IPS DF 6.9 (cell line): ENCODE measurements around the gene ALOXE3.
A peak's percentile ranks its signal among the peaks of the same experiment; 100 is the strongest.

Source experiments
- DNase-seq: peaks from one replicate; pipeline ENCODE4 v3.0.0-alpha.2; 2013; ENCODE audit warnings: low read depth, low spot score
- H3K27ac ChIP-seq: one replicate; pipeline ENCODE4 v1.5.1; 2013; ENCODE audit warnings: low read length, control low read depth
- H3K27me3 ChIP-seq: 2 replicates; pipeline ENCODE4 v1.6.1; 2013; ENCODE audit warnings: mild to moderate bottlenecking, low read length; ENCODE audit not compliant: control insufficient read depth, insufficient read depth
- H3K36me3 ChIP-seq: 2 replicates; pipeline ENCODE4 v1.6.1; 2013; ENCODE audit warnings: low read length; ENCODE audit not compliant: control insufficient read depth, insufficient read depth
- H3K4me1 ChIP-seq: 2 replicates; pipeline ENCODE4 v1.6.1; 2013; ENCODE audit warnings: low read length; ENCODE audit not compliant: control insufficient read depth, insufficient read depth
- H3K4me3 ChIP-seq: 2 replicates; pipeline ENCODE4 v1.5.1; 2013; ENCODE audit warnings: mild to moderate bottlenecking, low read length
- H3K9me3 ChIP-seq: 2 replicates; pipeline ENCODE4 v1.6.1; 2013; ENCODE audit warnings: low read length, inconsistent platforms; ENCODE audit not compliant: control insufficient read depth, insufficient read depth
- WGBS: extraction: QIAGEN DNeasy Blood & Tissue Kit; methylation state at CpG from one replicate; pipeline ENCODE4 v1.1.7; 2013; ENCODE audit warnings: mixed read lengths, missing lambda C conversion rate; ENCODE audit not compliant: insufficient read length, insufficient coverage; 5-methylcytosine and 5-hydroxymethylcytosine counted together

ALOXE3 gene

GRCh38 chr17:8071496-8071895 is 46.8 kb downstream of the ALOXE3 start:
- Histone ChIP-seq H3K4me1 (peaks cover 5% of the 10 kb centered on the region; the same call in 1 of the 2 replicates), H3K27me3 (peaks cover 42% of the 10 kb centered on the region), H3K27ac (no peak overlapping the region), H3K4me3 (no peak overlapping the region), H3K36me3 (no peaks in the 10 kb centered on the region), H3K9me3 (no peaks in the 10 kb centered on the region)
- no CpG with 5 or more reads among the region's 12 CpGs for WGBS
- DNase-seq: no peak

DNA sequence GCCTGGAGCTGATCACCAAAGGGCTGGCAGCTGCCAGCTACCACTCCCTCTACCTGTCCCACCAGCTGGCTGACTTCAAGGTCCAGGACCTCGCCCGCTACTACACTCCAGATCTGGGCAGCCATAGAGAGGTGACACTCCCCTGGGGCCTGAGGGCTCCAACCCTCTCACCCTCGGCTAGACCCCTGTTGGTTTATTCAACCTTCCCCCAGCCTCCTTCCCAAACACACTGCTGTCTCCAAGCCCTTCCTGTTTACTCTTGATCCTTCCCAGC is 48.8 kb downstream of the ALOXE3 start:
- no CpG with 5 or more reads among the region's 3 CpGs for WGBS
- H3K4me1 ChIP-seq: peaks cover 7% of the 10 kb centered on the region
- peaks cover 33% of the 10 kb centered on the region for H3K27me3 ChIP-seq
- DNase-seq: no peak
- no peak overlapping the region for H3K4me3 ChIP-seq
- no peaks in the 10 kb centered on the region for H3K9me3 ChIP-seq
- H3K27ac ChIP-seq: no peak overlapping the region
- H3K36me3 ChIP-seq: no peaks in the 10 kb centered on the region

- Histone ChIP-seq H3K27me3 (peaks cover 28% of the 10 kb centered on the region), H3K27ac (no peak overlapping the region), H3K9me3 (no peaks in the 10 kb centered on the region), H3K4me1 (peaks cover 10% of the 10 kb centered on the region), H3K4me3 (no peak overlapping the region), H3K36me3 (no peaks in the 10 kb centered on the region)
- WGBS: no CpG with 5 or more reads among the region's 9 CpGs
- DNase-seq: no peak
These were observed 49.4 kb downstream of the ALOXE3 start for GRCh38 chr17:8068736-8069586.

- WGBS: no CpG with 5 or more reads among the region's 4 CpGs
- Histone ChIP-seq H3K4me1 (peaks cover 8% of the 10 kb centered on the region), H3K36me3 (no peaks in the 10 kb centered on the region), H3K4me3 (no peak overlapping the region), H3K27me3 (peaks cover 22% of the 10 kb centered on the region), H3K27ac (no peak overlapping the region), H3K9me3 (no peaks in the 10 kb centered on the region)
- no peak for DNase-seq
These were observed 50.5 kb downstream of the ALOXE3 start for GRCh38 chr17:8067806-8068205.

DNA sequence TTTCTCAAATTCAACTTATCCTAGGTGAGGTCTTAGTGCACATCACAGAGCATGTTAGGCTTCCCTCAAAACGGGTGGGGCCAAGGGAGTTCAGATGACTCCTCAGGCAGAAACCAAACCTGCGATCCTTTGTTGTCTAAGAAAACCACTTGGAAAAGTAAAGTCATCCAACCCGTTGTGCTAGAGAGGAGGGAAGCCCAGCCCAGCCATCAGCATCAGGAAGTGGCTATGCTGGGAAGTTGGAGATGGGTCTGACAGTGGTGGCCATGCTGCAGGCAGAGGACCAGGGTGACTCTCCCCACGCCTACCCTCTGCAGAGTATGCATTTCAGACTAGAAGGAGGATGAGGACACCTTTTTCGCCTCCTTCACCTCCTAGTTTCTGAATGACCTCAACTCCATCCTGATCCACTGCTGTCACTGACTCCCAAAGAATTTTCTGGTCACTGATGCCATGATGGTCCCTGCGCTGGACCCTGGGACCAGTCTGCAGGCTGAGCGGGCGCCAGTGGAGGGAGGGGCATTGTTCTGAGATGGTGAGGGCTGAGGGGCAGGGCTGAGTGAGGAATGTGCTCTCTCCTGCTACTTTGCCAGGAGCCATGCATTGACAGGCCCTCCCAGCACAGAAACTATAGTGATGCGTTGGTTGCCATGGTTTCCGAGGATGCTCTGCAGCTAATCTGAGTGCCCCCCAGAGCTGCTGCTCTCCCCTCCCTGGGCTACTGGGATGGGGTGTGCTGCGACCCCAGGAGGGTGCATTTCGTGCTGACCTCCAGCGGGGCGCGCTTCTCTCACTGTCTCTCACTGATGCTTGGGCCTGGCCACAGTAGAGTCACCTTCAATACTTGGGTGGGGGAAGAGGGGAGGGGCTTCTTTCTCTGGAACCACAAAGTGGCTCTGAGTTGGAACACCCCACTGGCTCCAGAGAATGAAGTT is 51.2 kb downstream of the ALOXE3 start:
- Histone ChIP-seq H3K36me3 (no peaks in the 10 kb centered on the region), H3K9me3 (no peaks in the 10 kb centered on the region), H3K4me1 (peaks cover 8% of the 10 kb centered on the region), H3K4me3 (no peak overlapping the region), H3K27me3 (peaks cover 16% of the 10 kb centered on the region), H3K27ac (no peak overlapping the region)
- WGBS: no CpG with 5 or more reads among the region's 15 CpGs
- DNase-seq: no peak

DNA sequence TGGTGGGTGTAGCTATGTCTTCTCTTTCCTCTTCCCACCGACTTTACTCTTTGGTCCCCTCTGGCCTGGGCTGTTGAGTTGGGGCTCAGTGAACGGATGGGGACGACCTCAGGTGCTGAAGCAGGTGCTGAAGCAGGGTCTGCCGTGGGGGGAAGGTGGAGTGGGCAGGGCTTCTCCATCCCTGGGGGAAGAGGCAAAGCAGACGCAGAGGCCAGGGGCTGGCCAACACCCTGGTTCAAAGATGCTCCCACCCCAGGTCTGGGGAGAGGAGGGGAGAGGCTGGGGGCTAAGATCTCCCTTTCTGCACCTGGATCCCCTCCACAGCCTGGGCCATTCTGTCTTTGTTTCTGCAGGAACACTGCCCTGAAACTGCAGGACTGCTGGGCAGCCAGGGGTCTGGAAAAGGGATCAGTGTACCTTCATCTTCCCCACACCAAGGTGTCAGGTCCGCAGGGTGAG is 53.7 kb downstream of the ALOXE3 start:
- no peak overlapping the region for H3K27ac ChIP-seq

GRCh38 chr17:8063761-8064534 is 54.4 kb downstream of the ALOXE3 start:
- Histone ChIP-seq H3K27ac (no peak overlapping the region), H3K27me3 (peaks cover 4% of the 10 kb centered on the region; the same call in 1 of the 2 replicates), H3K36me3 (no peaks in the 10 kb centered on the region), H3K4me3 (peak overlapping the region; percentile 32; the same call in 1 of the 2 replicates), H3K9me3 (no peaks in the 10 kb centered on the region), H3K4me1 (peaks cover 8% of the 10 kb centered on the region)
- DNase-seq: no peak
- WGBS: no CpG with 5 or more reads among the region's 28 CpGs

More for the DNA sequence above, 53.7 kb downstream of the ALOXE3 start:
- Histone ChIP-seq H3K4me3 (no peak overlapping the region; the same call in 1 of the 2 replicates), H3K4me1 (peaks cover 8% of the 10 kb centered on the region), H3K9me3 (no peaks in the 10 kb centered on the region), H3K27me3 (peaks cover 4% of the 10 kb centered on the region; the same call in 1 of the 2 replicates), H3K36me3 (no peaks in the 10 kb centered on the region)
- no CpG with 5 or more reads among the region's 6 CpGs for WGBS
- DNase-seq: no peak

GRCh38 chr17:8062807-8063483 is 55.4 kb downstream of the ALOXE3 start:
- Histone ChIP-seq H3K27ac (no peak overlapping the region), H3K27me3 (peaks cover 4% of the 10 kb centered on the region; the same call in 1 of the 2 replicates), H3K4me1 (peaks cover 8% of the 10 kb centered on the region), H3K9me3 (no peaks in the 10 kb centered on the region), H3K4me3 (peak overlapping the region; percentile 32; the same call in 1 of the 2 replicates), H3K36me3 (no peaks in the 10 kb centered on the region)
- DNase-seq: no peak
- no CpG with 5 or more reads among the region's 15 CpGs for WGBS

GRCh38 chr17:8062435-8062806 is 55.9 kb downstream of the ALOXE3 start:
- H3K4me1 ChIP-seq: peaks cover 8% of the 10 kb centered on the region
- peak overlapping the region; percentile 32; the same call in 1 of the 2 replicates for H3K4me3 ChIP-seq
- DNase-seq: no peak
- H3K27ac ChIP-seq: no peak overlapping the region
- H3K36me3 ChIP-seq: no peaks in the 10 kb centered on the region
- no peaks in the 10 kb centered on the region for H3K9me3 ChIP-seq
- peaks cover 4% of the 10 kb centered on the region; the same call in 1 of the 2 replicates for H3K27me3 ChIP-seq
- no CpG with 5 or more reads among the region's 8 CpGs for WGBS
